ENCODE data around the gene AP3S1.

The AP3S1 gene

DNA sequence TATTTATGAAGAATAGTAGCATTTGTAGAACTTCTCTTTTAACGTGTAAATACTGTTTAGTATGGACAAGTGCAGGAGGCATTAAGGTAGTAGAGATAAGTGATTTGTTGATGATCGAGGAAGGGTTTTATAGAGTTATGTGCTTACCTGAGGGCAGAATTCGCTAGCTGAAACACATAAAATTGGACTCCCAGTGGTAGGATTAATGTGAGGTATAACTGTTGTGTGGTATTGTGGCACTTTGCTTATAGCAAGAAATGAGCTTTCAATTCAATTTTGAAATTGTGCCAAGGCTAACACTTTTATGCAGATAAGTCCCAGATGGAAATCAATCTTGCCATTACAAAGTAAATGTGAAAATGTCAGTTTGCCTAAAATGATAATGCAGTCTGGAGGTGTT lies 1.2 kb downstream of the AP3S1 start (continued):
- TF ChIP-seq ZNF629 (tag by site-specific recombination; IDR thresholded peaks at IDR 0.05) = peak; percentile 21; the same call in 1 of the 2 replicates
- TF ChIP-seq, protein P1, sequence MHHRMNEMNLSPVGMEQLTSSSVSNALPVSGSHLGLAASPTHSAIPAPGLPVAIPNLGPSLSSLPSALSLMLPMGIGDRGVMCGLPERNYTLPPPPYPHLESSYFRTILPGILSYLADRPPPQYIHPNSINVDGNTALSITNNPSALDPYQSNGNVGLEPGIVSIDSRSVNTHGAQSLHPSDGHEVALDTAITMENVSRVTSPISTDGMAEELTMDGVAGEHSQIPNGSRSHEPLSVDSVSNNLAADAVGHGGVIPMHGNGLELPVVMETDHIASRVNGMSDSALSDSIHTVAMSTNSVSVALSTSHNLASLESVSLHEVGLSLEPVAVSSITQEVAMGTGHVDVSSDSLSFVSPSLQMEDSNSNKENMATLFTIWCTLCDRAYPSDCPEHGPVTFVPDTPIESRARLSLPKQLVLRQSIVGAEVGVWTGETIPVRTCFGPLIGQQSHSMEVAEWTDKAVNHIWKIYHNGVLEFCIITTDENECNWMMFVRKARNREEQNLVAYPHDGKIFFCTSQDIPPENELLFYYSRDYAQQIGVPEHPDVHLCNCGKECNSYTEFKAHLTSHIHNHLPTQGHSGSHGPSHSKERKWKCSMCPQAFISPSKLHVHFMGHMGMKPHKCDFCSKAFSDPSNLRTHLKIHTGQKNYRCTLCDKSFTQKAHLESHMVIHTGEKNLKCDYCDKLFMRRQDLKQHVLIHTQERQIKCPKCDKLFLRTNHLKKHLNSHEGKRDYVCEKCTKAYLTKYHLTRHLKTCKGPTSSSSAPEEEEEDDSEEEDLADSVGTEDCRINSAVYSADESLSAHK (tag by site-specific recombination; IDR thresholded peaks at IDR 0.05) = peak; percentile 73
- TF ChIP-seq ZNF692 (tag by site-specific recombination; IDR thresholded peaks at IDR 0.05) = no peak
- peak; percentile 40; the same call in 1 of the 2 replicates for TF ChIP-seq BCL11A (tag by site-specific recombination; IDR thresholded peaks at IDR 0.05; ENCODE audit: low read depth)
- peak; percentile 86 for TF ChIP-seq OSR2 (tag by site-specific recombination; IDR thresholded peaks at IDR 0.05)
- TF ChIP-seq ZNF580 (tag by site-specific recombination; IDR thresholded peaks at IDR 0.05) = peak; percentile 89
- TF ChIP-seq WT1 (tag by site-specific recombination; IDR thresholded peaks at IDR 0.05) = peak; percentile 53
- peak; percentile 97 for TF ChIP-seq PRDM6 (tag by site-specific recombination; IDR thresholded peaks at IDR 0.05)
- no peak for TF ChIP-seq ZNF785 (tag by site-specific recombination; IDR thresholded peaks at IDR 0.05)
- peak; percentile 98 for TF ChIP-seq FEZF1 (tag by site-specific recombination; IDR thresholded peaks at IDR 0.05)
- TF ChIP-seq BCL11B (tag by site-specific recombination; IDR thresholded peaks at IDR 0.05; ENCODE audit: low read depth) = peak; percentile 77; the same call in 1 of the 2 replicates

DNA sequence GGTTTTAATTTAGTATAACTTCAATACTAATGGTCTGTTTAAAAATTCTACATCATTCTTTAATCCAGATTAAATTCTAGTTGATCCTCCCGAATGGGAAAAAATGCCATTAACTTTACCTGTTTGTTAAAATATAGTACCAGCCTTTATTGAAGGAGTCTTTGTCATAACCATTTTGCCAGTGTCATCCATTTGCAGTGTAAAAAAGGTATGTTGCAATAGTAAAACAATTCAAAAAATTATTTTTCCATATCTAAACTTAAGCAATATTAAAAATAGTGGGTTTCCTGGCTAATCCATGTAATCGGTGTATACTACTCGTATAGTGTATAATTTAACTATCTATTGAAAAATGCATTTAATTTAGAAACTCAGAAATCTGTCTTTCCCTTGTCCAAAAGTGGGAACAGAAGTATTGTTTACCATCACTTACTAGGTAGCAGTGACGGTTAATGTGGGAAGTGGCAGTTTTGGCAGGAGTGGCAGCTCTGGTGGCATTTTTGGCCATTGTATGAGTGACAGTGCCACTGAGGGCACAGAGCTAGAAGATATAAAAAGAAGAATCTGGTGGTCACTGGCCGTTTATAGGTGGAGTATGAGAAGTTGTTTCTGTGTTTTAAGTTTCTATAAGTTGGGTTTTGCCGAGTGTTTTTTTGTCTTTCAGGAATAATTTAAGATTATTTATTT lies 1.9 kb downstream of the AP3S1 start:
- CTCF ChIA-PET = interaction anchor here (1.0 to 1.6 kb wide), 2 partner anchors 31 to 209 kb away, joined by 7 to 9 read pairs; no protein-coding TSS in a partner anchor
- POLR2A ChIA-PET = interaction anchor here (1.3 kb wide), 1 partner anchor 29 kb away, joined by 3 read pairs; no protein-coding TSS in a partner anchor

More for the DNA sequence above, 1.9 kb downstream of the AP3S1 start:
- TF ChIP-seq SCRT2 (tag by site-specific recombination; IDR thresholded peaks at IDR 0.05) (no peak), MEIS1 (CRISPR knock-in tag; IDR thresholded peaks at IDR 0.05; ENCODE audit: borderline replicate concordance) (no peak), CTCF (tag by site-specific recombination; IDR thresholded peaks at IDR 0.05) (no peak), ZNF426 (tag by site-specific recombination; IDR thresholded peaks at IDR 0.05) (0 out of 2 replicates have a peak, but pooled peaks have one; percentile 6), OSR2 (tag by site-specific recombination; IDR thresholded peaks at IDR 0.05) (peak; percentile 78), ZNF121 (tag by site-specific recombination; IDR thresholded peaks at IDR 0.05) (no peak), PATZ1 (tag by site-specific recombination; IDR thresholded peaks at IDR 0.05) (no peak)
- TF ChIP-seq, protein P2, sequence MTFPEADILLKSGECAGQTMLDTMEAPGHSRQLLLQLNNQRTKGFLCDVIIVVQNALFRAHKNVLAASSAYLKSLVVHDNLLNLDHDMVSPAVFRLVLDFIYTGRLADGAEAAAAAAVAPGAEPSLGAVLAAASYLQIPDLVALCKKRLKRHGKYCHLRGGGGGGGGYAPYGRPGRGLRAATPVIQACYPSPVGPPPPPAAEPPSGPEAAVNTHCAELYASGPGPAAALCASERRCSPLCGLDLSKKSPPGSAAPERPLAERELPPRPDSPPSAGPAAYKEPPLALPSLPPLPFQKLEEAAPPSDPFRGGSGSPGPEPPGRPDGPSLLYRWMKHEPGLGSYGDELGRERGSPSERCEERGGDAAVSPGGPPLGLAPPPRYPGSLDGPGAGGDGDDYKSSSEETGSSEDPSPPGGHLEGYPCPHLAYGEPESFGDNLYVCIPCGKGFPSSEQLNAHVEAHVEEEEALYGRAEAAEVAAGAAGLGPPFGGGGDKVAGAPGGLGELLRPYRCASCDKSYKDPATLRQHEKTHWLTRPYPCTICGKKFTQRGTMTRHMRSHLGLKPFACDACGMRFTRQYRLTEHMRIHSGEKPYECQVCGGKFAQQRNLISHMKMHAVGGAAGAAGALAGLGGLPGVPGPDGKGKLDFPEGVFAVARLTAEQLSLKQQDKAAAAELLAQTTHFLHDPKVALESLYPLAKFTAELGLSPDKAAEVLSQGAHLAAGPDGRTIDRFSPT (tag by site-specific recombination; IDR thresholded peaks at IDR 0.05) = peak; percentile 44; the same call in 1 of the 2 replicates
- H3K36me3 ChIP-seq (ENCODE audit: control insufficient read depth in 2 of 2, insufficient read depth in 1 of 2, low read length in 2 of 2) = no peaks in the 10 kb centered on the region
- H3K9me3 ChIP-seq (ENCODE audit: control insufficient read depth, insufficient read depth, low read depth, low read length) = no peaks in the 10 kb centered on the region
- peaks cover 23% of the 10 kb centered on the region; the same call in 1 of the 2 replicates for H3K4me1 ChIP-seq (ENCODE audit: control insufficient read depth, insufficient read depth, low read length)
- peak overlapping the region; percentile 64 for H3K4me3 ChIP-seq (ENCODE audit: low read depth, low read length)
- H3K27ac ChIP-seq (ENCODE audit: extremely low read depth, low read depth, low read length) = no peak overlapping the region

All from HEK293 (cell line).